ENCODE data around the gene USP48. TPM values are rescaled to one million over a fixed set of nuclear protein-coding genes. Genes with fewer than 3 reads are reported as not detected.

USP48 gene
- total and polyA plus RNA-seq, 10 of the 15 experiments (the other 5 are each of a cell fraction or from before 2014, with no cell fraction given) = 21.2 to 115 (median 75.5) TPM

DNA sequence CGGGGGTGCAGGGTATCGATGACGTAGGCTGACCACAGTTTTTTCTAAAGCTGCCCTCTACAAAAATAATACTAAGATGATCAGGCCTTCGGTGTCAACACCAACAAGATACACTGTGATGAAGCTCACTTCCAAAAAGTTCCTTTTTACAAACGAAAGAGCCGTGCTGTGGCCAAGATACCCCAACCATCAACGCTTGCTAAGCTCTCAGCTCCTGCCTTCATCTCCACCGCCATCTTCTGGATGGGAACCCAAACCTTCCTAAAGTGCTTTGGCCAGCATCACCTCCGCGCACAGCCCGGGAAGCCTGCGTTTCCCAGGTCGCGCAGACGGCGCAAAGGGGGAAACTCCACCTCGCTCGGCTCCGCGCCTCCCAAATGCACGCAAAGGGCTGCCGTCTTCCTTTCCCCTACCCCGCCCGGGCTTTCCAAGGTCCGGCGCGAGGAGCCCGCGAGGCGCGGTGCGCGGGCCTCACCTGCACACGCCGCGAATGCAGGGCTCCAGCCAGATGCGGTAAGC lies 541 bp downstream of the USP48 start (continued):
- no peak for TF ChIP-seq FOS (IDR thresholded peaks at IDR 0.05; ENCODE audit: borderline replicate concordance, extremely low read depth, insufficient read length)
- TF ChIP-seq, protein P1, sequence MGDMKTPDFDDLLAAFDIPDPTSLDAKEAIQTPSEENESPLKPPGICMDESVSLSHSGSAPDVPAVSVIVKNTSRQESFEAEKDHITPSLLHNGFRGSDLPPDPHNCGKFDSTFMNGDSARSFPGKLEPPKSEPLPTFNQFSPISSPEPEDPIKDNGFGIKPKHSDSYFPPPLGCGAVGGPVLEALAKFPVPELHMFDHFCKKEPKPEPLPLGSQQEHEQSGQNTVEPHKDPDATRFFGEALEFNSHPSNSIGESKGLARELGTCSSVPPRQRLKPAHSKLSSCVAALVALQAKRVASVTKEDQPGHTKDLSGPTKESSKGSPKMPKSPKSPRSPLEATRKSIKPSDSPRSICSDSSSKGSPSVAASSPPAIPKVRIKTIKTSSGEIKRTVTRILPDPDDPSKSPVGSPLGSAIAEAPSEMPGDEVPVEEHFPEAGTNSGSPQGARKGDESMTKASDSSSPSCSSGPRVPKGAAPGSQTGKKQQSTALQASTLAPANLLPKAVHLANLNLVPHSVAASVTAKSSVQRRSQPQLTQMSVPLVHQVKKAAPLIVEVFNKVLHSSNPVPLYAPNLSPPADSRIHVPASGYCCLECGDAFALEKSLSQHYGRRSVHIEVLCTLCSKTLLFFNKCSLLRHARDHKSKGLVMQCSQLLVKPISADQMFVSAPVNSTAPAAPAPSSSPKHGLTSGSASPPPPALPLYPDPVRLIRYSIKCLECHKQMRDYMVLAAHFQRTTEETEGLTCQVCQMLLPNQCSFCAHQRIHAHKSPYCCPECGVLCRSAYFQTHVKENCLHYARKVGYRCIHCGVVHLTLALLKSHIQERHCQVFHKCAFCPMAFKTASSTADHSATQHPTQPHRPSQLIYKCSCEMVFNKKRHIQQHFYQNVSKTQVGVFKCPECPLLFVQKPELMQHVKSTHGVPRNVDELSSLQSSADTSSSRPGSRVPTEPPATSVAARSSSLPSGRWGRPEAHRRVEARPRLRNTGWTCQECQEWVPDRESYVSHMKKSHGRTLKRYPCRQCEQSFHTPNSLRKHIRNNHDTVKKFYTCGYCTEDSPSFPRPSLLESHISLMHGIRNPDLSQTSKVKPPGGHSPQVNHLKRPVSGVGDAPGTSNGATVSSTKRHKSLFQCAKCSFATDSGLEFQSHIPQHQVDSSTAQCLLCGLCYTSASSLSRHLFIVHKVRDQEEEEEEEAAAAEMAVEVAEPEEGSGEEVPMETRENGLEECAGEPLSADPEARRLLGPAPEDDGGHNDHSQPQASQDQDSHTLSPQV (IDR thresholded peaks at IDR 0.05) = no peak
- no peak for TF ChIP-seq GATAD2B (conservative IDR thresholded peaks at IDR 0.05; ENCODE audit: low read depth)
- peak; percentile 97 for TF ChIP-seq ZNF384 (IDR thresholded peaks at IDR 0.05; ENCODE audit: borderline replicate concordance, low read depth, low read length)
- TF ChIP-seq BACH1 (IDR thresholded peaks at IDR 0.05; ENCODE audit: borderline replicate concordance) = no peak
- TF ChIP-seq, protein P2, sequence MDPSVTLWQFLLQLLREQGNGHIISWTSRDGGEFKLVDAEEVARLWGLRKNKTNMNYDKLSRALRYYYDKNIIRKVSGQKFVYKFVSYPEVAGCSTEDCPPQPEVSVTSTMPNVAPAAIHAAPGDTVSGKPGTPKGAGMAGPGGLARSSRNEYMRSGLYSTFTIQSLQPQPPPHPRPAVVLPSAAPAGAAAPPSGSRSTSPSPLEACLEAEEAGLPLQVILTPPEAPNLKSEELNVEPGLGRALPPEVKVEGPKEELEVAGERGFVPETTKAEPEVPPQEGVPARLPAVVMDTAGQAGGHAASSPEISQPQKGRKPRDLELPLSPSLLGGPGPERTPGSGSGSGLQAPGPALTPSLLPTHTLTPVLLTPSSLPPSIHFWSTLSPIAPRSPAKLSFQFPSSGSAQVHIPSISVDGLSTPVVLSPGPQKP (IDR thresholded peaks at IDR 0.05; ENCODE audit: low read depth, low read length) = no peak
- TF ChIP-seq RCOR1 (conservative IDR thresholded peaks at IDR 0.05; ENCODE audit: low read depth, low read length) = no peak
- peak; percentile 74; the same call in 1 of the 2 replicates for TF ChIP-seq HDGF (IDR thresholded peaks at IDR 0.05)
- TF ChIP-seq MYB (IDR thresholded peaks at IDR 0.05; ENCODE audit: borderline replicate concordance, low read depth, low read length) = no peak
- TF ChIP-seq ESRRA (IDR thresholded peaks at IDR 0.05; ENCODE audit: low read length) = no peak
- TF ChIP-seq RFX5 (IDR thresholded peaks at IDR 0.05; ENCODE audit: low read depth, low read length) = no peak
- TF ChIP-seq SRF (IDR thresholded peaks at IDR 0.05; ENCODE audit: low read depth in 2 of 2, low read length in 2 of 2) = no peak
- TF ChIP-seq PAX5 (IDR thresholded peaks at IDR 0.05; ENCODE audit: borderline replicate concordance, low read depth, low read length) = no peak
- no peak; a peak in 1 of 4 replicates for TF ChIP-seq IKZF2 (IDR thresholded peaks at IDR 0.05)
- TF ChIP-seq, protein P3, sequence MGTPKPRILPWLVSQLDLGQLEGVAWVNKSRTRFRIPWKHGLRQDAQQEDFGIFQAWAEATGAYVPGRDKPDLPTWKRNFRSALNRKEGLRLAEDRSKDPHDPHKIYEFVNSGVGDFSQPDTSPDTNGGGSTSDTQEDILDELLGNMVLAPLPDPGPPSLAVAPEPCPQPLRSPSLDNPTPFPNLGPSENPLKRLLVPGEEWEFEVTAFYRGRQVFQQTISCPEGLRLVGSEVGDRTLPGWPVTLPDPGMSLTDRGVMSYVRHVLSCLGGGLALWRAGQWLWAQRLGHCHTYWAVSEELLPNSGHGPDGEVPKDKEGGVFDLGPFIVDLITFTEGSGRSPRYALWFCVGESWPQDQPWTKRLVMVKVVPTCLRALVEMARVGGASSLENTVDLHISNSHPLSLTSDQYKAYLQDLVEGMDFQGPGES (IDR thresholded peaks at IDR 0.05) = no peak
- TF ChIP-seq, protein P4, sequence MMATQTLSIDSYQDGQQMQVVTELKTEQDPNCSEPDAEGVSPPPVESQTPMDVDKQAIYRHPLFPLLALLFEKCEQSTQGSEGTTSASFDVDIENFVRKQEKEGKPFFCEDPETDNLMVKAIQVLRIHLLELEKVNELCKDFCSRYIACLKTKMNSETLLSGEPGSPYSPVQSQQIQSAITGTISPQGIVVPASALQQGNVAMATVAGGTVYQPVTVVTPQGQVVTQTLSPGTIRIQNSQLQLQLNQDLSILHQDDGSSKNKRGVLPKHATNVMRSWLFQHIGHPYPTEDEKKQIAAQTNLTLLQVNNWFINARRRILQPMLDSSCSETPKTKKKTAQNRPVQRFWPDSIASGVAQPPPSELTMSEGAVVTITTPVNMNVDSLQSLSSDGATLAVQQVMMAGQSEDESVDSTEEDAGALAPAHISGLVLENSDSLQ (IDR thresholded peaks at IDR 0.05) = no peak
- TF ChIP-seq SMC3 (IDR thresholded peaks at IDR 0.05; ENCODE audit: borderline replicate concordance, low read length) = peak; percentile 29; the same call in 1 of the 2 replicates
- no peak for TF ChIP-seq SIX5 (IDR thresholded peaks at IDR 0.05; ENCODE audit: low read depth, low read length, severe bottlenecking)
- TF ChIP-seq, protein P5, sequence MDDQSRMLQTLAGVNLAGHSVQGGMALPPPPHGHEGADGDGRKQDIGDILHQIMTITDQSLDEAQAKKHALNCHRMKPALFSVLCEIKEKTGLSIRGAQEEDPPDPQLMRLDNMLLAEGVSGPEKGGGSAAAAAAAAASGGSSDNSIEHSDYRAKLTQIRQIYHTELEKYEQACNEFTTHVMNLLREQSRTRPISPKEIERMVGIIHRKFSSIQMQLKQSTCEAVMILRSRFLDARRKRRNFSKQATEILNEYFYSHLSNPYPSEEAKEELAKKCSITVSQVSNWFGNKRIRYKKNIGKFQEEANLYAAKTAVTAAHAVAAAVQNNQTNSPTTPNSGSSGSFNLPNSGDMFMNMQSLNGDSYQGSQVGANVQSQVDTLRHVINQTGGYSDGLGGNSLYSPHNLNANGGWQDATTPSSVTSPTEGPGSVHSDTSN (IDR thresholded peaks at IDR 0.05; ENCODE audit: insufficient replicate concordance, low read depth, low read length) = no peak
- peak; percentile 96 for TF ChIP-seq ATF7 (IDR thresholded peaks at IDR 0.05; ENCODE audit: low read depth)
- TF ChIP-seq TCF7 (IDR thresholded peaks at IDR 0.05; ENCODE audit: borderline replicate concordance) = no peak

All from GM12878 (cell line).